Erythroblast (primary cell): ENCODE results near the gene ATP11B.

Experiments
- GATA1 ChIP-seq: IDR thresholded peaks from 2 replicates; pipeline ENCODE4 v1.6.1; 2011; ENCODE audit warnings: low read depth, mild to moderate bottlenecking, control low read depth, low read length, moderate library complexity
- POLR2A ChIP-seq: IDR thresholded peaks from 2 replicates; pipeline ENCODE4 v1.6.1; 2011; ENCODE audit warnings: mild to moderate bottlenecking, low read length

- TF ChIP-seq POLR2A (no peak), GATA1 (no peak)
These were observed 132.6 kb downstream of the ATP11B start for GRCh38 chr3:182925944-182926337.
